H9 (cell line): Measurements from ENCODE around the gene PLEKHA8. TPM values are rescaled to one million over a fixed set of nuclear protein-coding genes. Genes with fewer than 3 reads are reported as not detected.

Experiments used
- DNase-seq: peaks from one replicate; pipeline ENCODE4 v3.0.0-alpha.2; 2017
- H2AFZ ChIP-seq: one replicate; pipeline ENCODE4 v1.6.1; 2013; ENCODE audit warnings: mild to moderate bottlenecking, low read length, control low read depth, moderate library complexity
- H2AK5ac ChIP-seq: 2 replicates; pipeline ENCODE4 v1.6.1; 2013; ENCODE audit warnings: low read length, control low read depth, mixed read lengths; ENCODE audit not compliant: insufficient read length
- H2BK120ac ChIP-seq: one replicate; pipeline ENCODE4 v1.6.1; 2013; ENCODE audit warnings: low read depth, mild to moderate bottlenecking, low read length, control low read depth, inconsistent platforms; ENCODE audit not compliant: poor library complexity, severe bottlenecking
- H2BK12ac ChIP-seq: 2 replicates; pipeline ENCODE4 v1.6.1; 2013; ENCODE audit warnings: low read length, control low read depth, mixed read lengths, low read depth; ENCODE audit not compliant: insufficient read length
- H2BK15ac ChIP-seq: 2 replicates; pipeline ENCODE4 v1.6.1; 2013; ENCODE audit warnings: low read depth, low read length, control low read depth
- H2BK20ac ChIP-seq: one replicate; pipeline ENCODE4 v1.6.1; 2013; ENCODE audit warnings: low read depth, mild to moderate bottlenecking, low read length, control low read depth, inconsistent platforms; ENCODE audit not compliant: poor library complexity, severe bottlenecking
- H2BK5ac ChIP-seq: 2 replicates; pipeline ENCODE4 v1.6.1; 2013; ENCODE audit warnings: low read length, control low read depth, mixed read lengths; ENCODE audit not compliant: insufficient read length
- H3K14ac ChIP-seq: 2 replicates; pipeline ENCODE4 v1.6.1; 2013; ENCODE audit warnings: low read length, control low read depth; ENCODE audit not compliant: insufficient read depth
- H3K18ac ChIP-seq: 2 replicates; pipeline ENCODE4 v1.6.1; 2013; ENCODE audit warnings: low read depth, mild to moderate bottlenecking, mixed read lengths, low read length, control low read depth; ENCODE audit not compliant: insufficient read length
- H3K23ac ChIP-seq: 2 replicates; pipeline ENCODE4 v1.6.1; 2013; ENCODE audit warnings: low read length, control low read depth, mixed read lengths, low read depth; ENCODE audit not compliant: insufficient read length
- H3K23me2 ChIP-seq: 2 replicates; pipeline ENCODE4 v1.6.1; 2013; ENCODE audit warnings: low read depth, mild to moderate bottlenecking, mixed read lengths, low read length, control low read depth; ENCODE audit not compliant: insufficient read length, poor library complexity, severe bottlenecking
- H3K27ac ChIP-seq: 2 replicates; pipeline ENCODE4 v1.5.1; 2013; ENCODE audit warnings: low read length, control low read depth, mixed read lengths, low read depth; ENCODE audit not compliant: insufficient read length
- H3K27me3 ChIP-seq: 2 replicates; pipeline ENCODE4 v1.6.1; 2013; ENCODE audit warnings: low read length, control low read depth, inconsistent platforms; ENCODE audit not compliant: insufficient read depth
- H3K4ac ChIP-seq: 2 replicates; pipeline ENCODE4 v1.6.1; 2013; ENCODE audit warnings: low read depth, mild to moderate bottlenecking, control low read depth, inconsistent platforms, low read length, moderate library complexity
- H3K4me1 ChIP-seq: 2 replicates; pipeline ENCODE4 v1.6.1; 2013; ENCODE audit warnings: low read length, control low read depth, inconsistent platforms; ENCODE audit not compliant: insufficient read depth
- H3K4me2 ChIP-seq: 2 replicates; pipeline ENCODE4 v1.6.1; 2013; ENCODE audit warnings: low read length, control low read depth, mixed read lengths; ENCODE audit not compliant: insufficient read length, insufficient read depth
- H3K56ac ChIP-seq: 2 replicates; pipeline ENCODE4 v1.6.1; 2013; ENCODE audit warnings: low read depth, mild to moderate bottlenecking, mixed read lengths, low read length, control low read depth; ENCODE audit not compliant: insufficient read length
- H3K79me1 ChIP-seq: 2 replicates; pipeline ENCODE4 v1.6.1; 2013; ENCODE audit warnings: low read depth, mild to moderate bottlenecking, moderate library complexity, low read length, control low read depth, inconsistent platforms; ENCODE audit not compliant: insufficient read depth, poor library complexity, severe bottlenecking
- H3K79me2 ChIP-seq: 2 replicates; pipeline ENCODE4 v1.6.1; 2013; ENCODE audit warnings: low read length, control low read depth, inconsistent platforms; ENCODE audit not compliant: insufficient read depth
- H3K9ac ChIP-seq: 2 replicates; pipeline ENCODE4 v1.6.1; 2013; ENCODE audit warnings: low read length, control low read depth, mixed read lengths; ENCODE audit not compliant: insufficient read length; ENCODE audit errors: extremely low read depth
- H3K9me3 ChIP-seq: one replicate; pipeline ENCODE4 v1.6.1; 2013; ENCODE audit warnings: low read depth, low read length, inconsistent platforms; ENCODE audit not compliant: control insufficient read depth
- H3T11ph ChIP-seq: one replicate; pipeline ENCODE4 v1.6.1; 2013; ENCODE audit warnings: mild to moderate bottlenecking, low read length, control low read depth, inconsistent platforms
- H4K20me1 ChIP-seq: one replicate; pipeline ENCODE4 v1.6.1; 2013; ENCODE audit not compliant: control insufficient read depth, insufficient read length, insufficient read depth
- H4K5ac ChIP-seq: 2 replicates; pipeline ENCODE4 v1.6.1; 2013; ENCODE audit warnings: low read depth, mild to moderate bottlenecking, mixed read lengths, low read length, control low read depth; ENCODE audit not compliant: insufficient read length
- H4K8ac ChIP-seq: replicated peaks from 2 replicates; pipeline ENCODE4 v1.6.1; 2013; ENCODE audit warnings: low read length, control low read depth, mixed read lengths, low read depth; ENCODE audit not compliant: insufficient read length
- H4K91ac ChIP-seq: 2 replicates; pipeline ENCODE4 v1.6.1; 2013; ENCODE audit warnings: low read depth, mild to moderate bottlenecking, moderate library complexity, mixed read lengths, low read length, control low read depth; ENCODE audit not compliant: insufficient read length
- H3K27ac Mint-ChIP-seq, 3 experiments: 2 replicates in 2 of 3; 3 replicates in 1 of 3; pipeline ENCODE4 v1.8.0; 2020 to 2021; ENCODE audit warnings: mixed read lengths in 3 of 3, mild to moderate bottlenecking in 1 of 3, moderate library complexity in 1 of 3
- H3K27me3 Mint-ChIP-seq: 2 replicates; pipeline ENCODE4 v1.8.0; 2021; ENCODE audit warnings: low read depth, mild to moderate bottlenecking, moderate library complexity, mixed read lengths
- H3K36me3 Mint-ChIP-seq, 3 experiments: 2 replicates in 2 of 3; 3 replicates in 1 of 3; pipeline ENCODE4 v1.8.0; 2020 to 2021; ENCODE audit warnings: low read depth in 3 of 3, mixed read lengths in 3 of 3; ENCODE audit not compliant: insufficient read depth in 1 of 3
- H3K4me1 Mint-ChIP-seq, 2 experiments: 2 replicates each; pipeline ENCODE4 v1.8.0; 2020; ENCODE audit warnings: mixed read lengths in 2 of 2
- H3K4me3 Mint-ChIP-seq, 2 experiments: 2 replicates in 1 of 2; 3 replicates in 1 of 2; pipeline ENCODE4 v1.8.0; 2020 to 2021; ENCODE audit warnings: mild to moderate bottlenecking in 2 of 2, mixed read lengths in 2 of 2, moderate library complexity in 1 of 2
- H3K9me3 Mint-ChIP-seq, 2 experiments: 2 replicates in 1 of 2; 3 replicates in 1 of 2; pipeline ENCODE4 v1.8.0; 2020; ENCODE audit warnings: mild to moderate bottlenecking in 2 of 2, mixed read lengths in 2 of 2, moderate library complexity in 1 of 2
- WGBS: extraction: QIAGEN DNeasy Blood & Tissue Kit; methylation state at CpG from one replicate; pipeline ENCODE4 v1.1.7; 2013; ENCODE audit warnings: missing lambda C conversion rate, low lambda C conversion rate, mixed read lengths; ENCODE audit not compliant: insufficient read length; ENCODE audit errors: extremely low coverage; 5-methylcytosine and 5-hydroxymethylcytosine counted together
- total RNA-seq: library from RNA; stranded (reverse); gene quantifications from 2 replicates; pipeline ENCODE4 v1.2.1, GENCODE V29; 2021
- TF ChIP-seq, protein P1 (sequence below): fragments of 200-600 bp; sonication (generic); conservative IDR thresholded peaks from 3 replicates; pipeline ENCODE4 v1.8.0; 2021; ENCODE audit warnings: antibody characterized with exemption, mild to moderate bottlenecking

Gene PLEKHA8
- total RNA-seq, 1 experiment from 2014 or later: 37.0 TPM

- no peaks in the 10 kb centered on the region for H3K23me2 ChIP-seq
- H3K27ac ChIP-seq: no peak overlapping the region
- H2BK20ac ChIP-seq: no peak overlapping the region
- no peak overlapping the region for H3K14ac ChIP-seq
- H2BK15ac ChIP-seq: no peak overlapping the region
- H4K91ac ChIP-seq: no peak overlapping the region
- H2BK120ac ChIP-seq: no peak overlapping the region
- H3K36me3 Mint-ChIP-seq: peaks cover 2 to 11% (median 5%) of the 10 kb centered on the region in 3 experiments; a peak in 6 of 7 replicates
- no peak overlapping the region for H3K18ac ChIP-seq
- H4K5ac ChIP-seq: no peak overlapping the region
- H3K4me1 ChIP-seq: 0 out of 2 replicates have a peak, but pooled peaks cover 3% of the 10 kb centered on the region
- no peaks in the 10 kb centered on the region for H3K27me3 ChIP-seq
- H2BK5ac ChIP-seq: no peak overlapping the region
- H3K4me2 ChIP-seq: no peak overlapping the region
- no peaks in the 10 kb centered on the region for H3K79me2 ChIP-seq
- no peak overlapping the region for H2BK12ac ChIP-seq
- H3K23ac ChIP-seq: no peak overlapping the region
- H3K4me1 Mint-ChIP-seq: peaks cover 9 to 14% of the 10 kb centered on the region in 2 experiments
- no peak overlapping the region for H3K9ac ChIP-seq
- no peak overlapping the region for H3K4ac ChIP-seq
- H3K27me3 Mint-ChIP-seq: no peaks in the 10 kb centered on the region
- H3T11ph ChIP-seq: no peak overlapping the region
- no peaks in the 10 kb centered on the region for H3K79me1 ChIP-seq
- no peak overlapping the region for H2AFZ ChIP-seq
- no peak overlapping the region for H4K8ac ChIP-seq
- H3K9me3 Mint-ChIP-seq: no peaks in the 10 kb centered on the region
- WGBS: no CpG with 5 or more reads among the region's 3 CpGs
- no peaks in the 10 kb centered on the region for H3K9me3 ChIP-seq
- no peak overlapping the region for H3K27ac Mint-ChIP-seq
- no peak for DNase-seq
- H3K4me3 Mint-ChIP-seq: no peak overlapping the region
- no peaks in the 10 kb centered on the region for H4K20me1 ChIP-seq
- TF ChIP-seq, protein P1, sequence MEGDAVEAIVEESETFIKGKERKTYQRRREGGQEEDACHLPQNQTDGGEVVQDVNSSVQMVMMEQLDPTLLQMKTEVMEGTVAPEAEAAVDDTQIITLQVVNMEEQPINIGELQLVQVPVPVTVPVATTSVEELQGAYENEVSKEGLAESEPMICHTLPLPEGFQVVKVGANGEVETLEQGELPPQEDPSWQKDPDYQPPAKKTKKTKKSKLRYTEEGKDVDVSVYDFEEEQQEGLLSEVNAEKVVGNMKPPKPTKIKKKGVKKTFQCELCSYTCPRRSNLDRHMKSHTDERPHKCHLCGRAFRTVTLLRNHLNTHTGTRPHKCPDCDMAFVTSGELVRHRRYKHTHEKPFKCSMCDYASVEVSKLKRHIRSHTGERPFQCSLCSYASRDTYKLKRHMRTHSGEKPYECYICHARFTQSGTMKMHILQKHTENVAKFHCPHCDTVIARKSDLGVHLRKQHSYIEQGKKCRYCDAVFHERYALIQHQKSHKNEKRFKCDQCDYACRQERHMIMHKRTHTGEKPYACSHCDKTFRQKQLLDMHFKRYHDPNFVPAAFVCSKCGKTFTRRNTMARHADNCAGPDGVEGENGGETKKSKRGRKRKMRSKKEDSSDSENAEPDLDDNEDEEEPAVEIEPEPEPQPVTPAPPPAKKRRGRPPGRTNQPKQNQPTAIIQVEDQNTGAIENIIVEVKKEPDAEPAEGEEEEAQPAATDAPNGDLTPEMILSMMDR: no peak
- no peak overlapping the region for H2AK5ac ChIP-seq
- H3K56ac ChIP-seq: no peak overlapping the region
Measured at GRCh38 chr7:30084212-30084611, 56.0 kb downstream of the PLEKHA8 start.
